ENCODE measurements around the gene LSG1.
A peak's percentile ranks its signal among the peaks of the same experiment; 100 is the strongest.

Gene LSG1

DNA sequence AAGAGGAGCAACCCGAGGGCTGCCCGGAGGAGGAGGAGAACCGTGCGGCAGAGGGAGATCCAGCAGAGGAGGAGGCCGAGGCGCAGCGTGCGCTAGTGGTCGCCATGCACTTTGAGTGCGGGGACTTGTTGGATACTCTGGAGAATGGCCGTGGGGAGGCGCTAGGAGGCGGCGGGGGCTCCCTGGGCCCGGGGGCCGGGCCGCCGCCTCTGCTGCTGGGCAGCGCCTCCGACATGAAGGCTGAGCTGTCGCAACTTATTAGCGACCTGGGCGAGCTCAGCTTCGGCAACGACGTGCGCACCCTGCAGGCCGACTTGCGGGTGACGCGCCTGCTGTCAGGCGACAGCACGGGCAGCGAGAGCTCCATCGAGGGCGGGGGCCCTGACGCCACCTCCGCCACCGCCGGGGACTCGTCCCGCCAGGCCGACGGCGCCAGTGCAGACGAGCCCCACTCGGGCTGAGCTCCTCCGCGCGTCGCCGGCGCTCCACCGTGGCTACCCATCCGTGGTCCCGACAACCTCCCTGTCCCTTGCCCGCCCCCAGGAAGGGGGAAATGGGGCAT lies 15.7 kb upstream of the LSG1 start:
- DNase-seq (ENCODE audit: low read depth, low spot score) = no peak

DNA sequence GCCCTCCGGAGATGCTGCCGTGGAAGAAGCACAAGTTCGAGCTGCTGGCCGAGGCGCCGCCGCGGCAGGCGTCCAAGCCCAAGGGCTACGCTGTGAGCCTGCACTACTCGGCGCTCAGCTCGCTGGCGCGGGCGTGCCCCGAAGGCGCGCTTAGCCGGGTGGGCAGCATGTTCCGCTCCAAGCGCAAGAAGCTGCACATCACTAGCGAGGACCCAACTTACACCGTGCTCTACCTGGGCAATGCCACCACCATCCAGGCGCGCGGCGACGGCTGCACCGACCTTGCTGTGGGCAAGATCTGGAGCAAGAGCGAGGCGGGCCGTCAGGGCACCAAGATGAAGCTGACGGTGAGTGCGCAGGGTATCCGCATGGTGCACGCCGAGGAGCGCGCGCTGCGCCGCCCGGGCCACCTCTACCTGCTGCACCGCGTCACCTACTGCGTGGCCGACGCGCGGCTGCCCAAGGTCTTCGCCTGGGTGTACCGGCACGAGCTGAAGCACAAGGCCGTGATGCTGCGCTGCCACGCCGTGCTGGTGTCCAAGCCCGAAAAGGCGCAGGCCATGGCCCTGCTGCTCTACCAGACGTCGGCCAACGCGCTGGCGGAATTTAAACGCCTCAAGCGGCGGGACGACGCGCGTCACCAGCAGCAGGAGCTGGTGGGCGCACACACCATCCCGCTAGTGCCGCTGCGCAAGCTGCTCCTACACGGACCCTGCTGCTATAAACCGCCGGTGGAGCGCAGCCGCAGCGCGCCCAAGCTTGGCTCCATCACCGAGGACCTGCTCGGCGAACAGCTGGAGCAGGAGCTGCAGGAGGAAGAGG lies 15.0 kb upstream of the LSG1 start:
- DNase-seq (ENCODE audit: low read depth, low spot score) = no peak

GRCh38 chr3:194686414-194686815 lies 14.4 kb upstream of the LSG1 start:
- no peak for DNase-seq (ENCODE audit: low read depth, low spot score)

GRCh38 chr3:194685718-194686413 lies 13.9 kb upstream of the LSG1 start, which contains the start of gene FAM43A:
Gene FAM43A, plus strand, starts transcription at chr3:194685883. Its CDS starts 944 bp downstream, at chr3:194686827.
- peak; percentile 93 for DNase-seq (ENCODE audit: low read depth, low spot score)

GRCh38 chr3:194685065-194685717 lies 13.2 kb upstream of the LSG1 start:
- DNase-seq (ENCODE audit: low read depth, low spot score) = no peak

DNA sequence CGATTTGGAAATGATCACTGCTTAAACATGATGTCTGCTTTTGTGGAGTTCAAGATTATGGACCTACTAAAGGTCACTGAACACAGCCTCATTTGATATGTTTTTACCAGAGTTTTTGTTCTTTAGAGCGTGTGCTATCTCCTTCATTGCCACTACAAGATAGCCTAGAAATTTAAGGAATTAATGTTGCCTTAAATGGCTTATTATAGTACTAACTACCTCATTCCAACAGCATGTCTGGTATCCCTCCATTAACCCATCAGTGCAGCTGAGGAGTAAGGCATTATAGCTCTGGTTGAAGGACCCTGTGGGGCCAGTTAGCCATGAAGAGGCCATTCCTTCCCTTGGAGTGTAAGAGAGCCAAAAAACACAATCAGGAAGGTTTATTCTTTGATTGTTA lies 11.4 kb upstream of the LSG1 start:
- DNase-seq (ENCODE audit: low read depth, low spot score) = no peak

DNA sequence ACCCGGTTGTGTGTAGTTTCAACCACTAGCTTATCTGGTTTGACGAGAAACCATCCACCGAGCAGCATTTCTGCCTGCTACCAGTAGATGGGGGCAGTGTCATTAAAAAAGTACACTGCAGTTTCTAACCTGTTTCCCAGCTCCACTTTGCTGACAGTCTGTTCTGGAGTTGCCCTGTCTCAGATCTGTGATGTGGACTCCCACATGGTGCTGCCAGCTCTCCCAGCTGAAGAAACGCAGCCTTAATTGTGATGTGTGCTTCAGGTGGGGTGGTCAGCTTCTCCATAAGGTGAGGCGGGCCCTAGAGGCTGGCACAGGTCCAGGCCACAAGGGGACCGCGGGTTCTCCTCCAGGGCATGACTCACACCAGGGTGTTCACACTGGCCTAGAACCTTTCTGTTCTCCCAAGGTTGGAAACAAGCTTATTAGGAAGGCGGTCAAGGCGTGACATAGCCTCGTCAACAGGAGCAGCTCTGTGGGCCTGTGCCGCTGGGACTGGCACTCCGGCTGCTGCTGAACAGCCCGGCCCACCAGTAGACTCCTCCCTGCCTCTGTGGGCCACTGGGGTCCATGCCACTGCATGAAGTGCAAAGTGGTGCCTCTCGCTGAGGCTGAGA lies 10.8 kb upstream of the LSG1 start:
- peak; percentile 60 for DNase-seq (ENCODE audit: low read depth, low spot score)

- DNase-seq (ENCODE audit: low read depth, low spot score) = no peak
These were observed 10.2 kb upstream of the LSG1 start for GRCh38 chr3:194682189-194682693.

DNA sequence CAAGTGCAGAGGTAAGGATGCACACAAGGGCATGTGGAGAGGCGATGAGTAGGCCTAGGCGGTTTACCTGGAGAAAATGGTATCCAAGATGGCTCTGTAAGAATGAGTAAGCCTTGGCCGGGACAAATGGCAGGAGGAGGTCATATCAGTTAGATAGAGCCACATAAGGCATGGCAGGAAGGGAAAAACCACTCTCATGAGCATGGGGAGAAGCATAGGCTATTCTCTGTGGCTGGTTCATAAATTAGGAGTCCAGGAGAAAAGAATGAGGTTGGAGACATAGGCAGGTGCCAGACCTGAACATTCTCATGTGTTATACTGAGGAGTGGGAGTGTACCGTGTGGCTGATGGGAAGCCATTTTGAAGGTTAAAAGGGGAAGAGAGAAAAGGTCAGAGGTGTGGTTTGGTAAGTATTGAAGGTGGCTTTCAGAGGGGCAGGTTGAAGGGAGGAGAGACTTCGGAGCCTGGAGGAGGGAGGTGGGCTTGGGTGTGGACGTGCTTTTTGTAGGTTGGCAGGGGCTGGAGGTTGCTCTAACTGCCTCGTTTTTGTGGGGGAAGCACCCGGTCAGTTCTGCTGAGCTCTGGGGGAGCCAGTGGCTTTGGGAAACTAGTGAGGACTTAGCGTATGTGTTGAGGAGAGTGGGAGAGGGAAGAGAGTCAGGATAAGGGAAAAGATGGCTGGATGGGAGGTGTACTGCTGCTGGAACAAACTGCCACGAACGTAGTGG lies 9.1 kb upstream of the LSG1 start:
- DNase-seq (ENCODE audit: low read depth, low spot score) = no peak

GRCh38 chr3:194676471-194676870 lies 4.5 kb upstream of the LSG1 start:
- DNase-seq (ENCODE audit: low read depth, low spot score) = no peak

- DNase-seq (ENCODE audit: low read depth, low spot score) = no peak
These were observed 3.7 kb upstream of the LSG1 start for GRCh38 chr3:194675680-194676079.

GRCh38 chr3:194675081-194675640 lies 3.2 kb upstream of the LSG1 start:
- DNase-seq (ENCODE audit: low read depth, low spot score) = no peak

DNA sequence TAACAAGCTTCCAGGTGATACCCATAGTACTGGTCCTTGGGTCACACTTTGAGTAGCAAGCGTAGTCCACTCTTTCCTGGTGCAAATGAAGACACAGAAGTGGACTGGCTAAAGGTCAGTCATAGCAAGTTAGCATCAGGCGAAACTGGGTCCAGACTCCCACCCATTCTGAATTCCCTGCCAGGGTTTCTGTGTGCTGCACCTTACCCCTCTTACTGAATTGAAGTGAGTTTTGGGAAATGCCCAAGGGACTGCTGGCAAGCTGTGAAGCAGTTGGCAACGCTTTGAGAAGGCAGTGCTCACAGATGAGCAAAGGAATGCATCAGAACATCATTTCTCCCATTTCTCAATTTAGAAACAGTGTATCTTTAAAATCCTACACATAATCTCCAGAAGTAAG lies 1.8 kb upstream of the LSG1 start:
- DNase-seq (ENCODE audit: low read depth, low spot score) = no peak

- DNase-seq (ENCODE audit: low read depth, low spot score) = no peak
These were observed 885 bp upstream of the LSG1 start for GRCh38 chr3:194672876-194673275.

GRCh38 chr3:194671511-194671899 lies 486 bp downstream of the LSG1 start:
- no peak for DNase-seq (ENCODE audit: low read depth, low spot score)

GRCh38 chr3:194667363-194667762 lies 4.6 kb downstream of the LSG1 start:
- no peak for DNase-seq (ENCODE audit: low read depth, low spot score)

- no peak for DNase-seq (ENCODE audit: low read depth, low spot score)
These were observed 7.1 kb downstream of the LSG1 start for GRCh38 chr3:194664857-194665256.

DNA sequence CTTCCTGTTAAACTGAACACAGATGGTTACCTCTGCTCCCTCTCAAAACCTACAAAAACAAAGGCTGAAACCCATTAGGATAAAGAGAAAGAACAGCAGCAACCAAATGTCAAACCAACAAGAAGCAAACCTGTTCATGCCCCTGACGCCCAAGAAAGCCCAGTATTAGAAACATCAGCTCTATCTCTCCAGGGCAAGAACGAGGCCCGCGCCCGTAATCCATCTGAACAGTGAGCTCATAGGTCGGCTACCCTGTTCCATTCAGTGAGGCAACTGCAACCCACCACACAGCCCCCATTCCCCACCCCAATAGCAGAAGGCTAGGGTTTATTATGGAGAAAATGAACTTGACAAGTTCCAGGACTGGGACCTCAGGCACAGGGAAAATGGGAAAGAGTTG lies 10.0 kb downstream of the LSG1 start:
- DNase-seq (ENCODE audit: low read depth, low spot score) = no peak

- no peak for DNase-seq (ENCODE audit: low read depth, low spot score)
These were observed 10.6 kb downstream of the LSG1 start for GRCh38 chr3:194661374-194661773.

GRCh38 chr3:194659778-194660177 lies 12.2 kb downstream of the LSG1 start:
- DNase-seq (ENCODE audit: low read depth, low spot score) = no peak

Measured in smooth muscle cell of the brain vasculature (primary cell).